K562 (cell line): Measurements from ENCODE around the gene UNC5B. TPM values are rescaled to one million over a fixed set of nuclear protein-coding genes. Genes with fewer than 3 reads are reported as not detected.

Experiments used
- polyA plus RNA-seq, 8 experiments: library from polyadenylated mRNA; depleted of rRNA in 4 of 8; stranded (reverse) in 5 of 8; unstranded in 3 of 8; fragments of >200 nt; fragmentation: Nextera tagmentation in 2 of 8; fragmentation: Illumina TruSeq in 1 of 8; extraction: Ambion mirVana in 2 of 8; extraction: Trizol in 1 of 8; gene quantifications; 2 replicates each; pipeline versions ENCODE4 v1.2.1 to v1.2.3, GENCODE V29; 2011 to 2014; ENCODE audit warnings: inconsistent platforms in 1 of 8, missing spikeins in 1 of 8
- total RNA-seq, 7 experiments: library from RNA; depleted of rRNA in 6 of 7; stranded (reverse); fragments of >200 nt in 6 of 7; fragmentation: Illumina TruSeq in 2 of 7; extraction: Trizol in 2 of 7; gene quantifications; 2 replicates each; pipeline versions ENCODE4 v1.2.1 to v1.2.3, GENCODE V29; 2011 to 2021; ENCODE audit warnings: low replicate concordance in 1 of 7

The UNC5B gene
- total and polyA plus RNA-seq, 9 of the 15 experiments (the other 6 are each of a cell fraction or from before 2014, with no cell fraction given) = 0.10 to 8.4 (median 2.1) TPM

Other genes starting within 250 kb of the UNC5B start
- 2.1 and 4.5 TPM in 2 replicates for gene SLC29A3, start 106.7 kb downstream of the UNC5B start, total RNA-seq (2014; rRNA removed)
- gene SLC29A3, start 106.7 kb downstream of the UNC5B start, total RNA-seq (2014; rRNA removed; fragmentation: Illumina TruSeq; extraction: Trizol) = 2.8 TPM in 2 replicates
- gene SLC29A3, start 106.7 kb downstream of the UNC5B start, total RNA-seq (2015; rRNA removed; fragmentation: Illumina TruSeq; extraction: Trizol) = 3.2 and 3.6 TPM in 2 replicates
- gene SLC29A3, start 106.7 kb downstream of the UNC5B start, total RNA-seq (2021) = 8.2 and 8.5 TPM in 2 replicates
- gene SLC29A3, start 106.7 kb downstream of the UNC5B start, polyA plus RNA-seq (2011; rRNA removed) = 4.1 and 7.1 TPM in 2 replicates
- gene SLC29A3, start 106.7 kb downstream of the UNC5B start, polyA plus RNA-seq (2014; fragmentation: Illumina TruSeq; extraction: Trizol) = 10.5 and 10.7 TPM in 2 replicates
- gene SLC29A3, start 106.7 kb downstream of the UNC5B start, polyA plus RNA-seq (2014; fragmentation: Nextera tagmentation; extraction: Ambion mirVana) = 10 to 100 TPM in 1 of 2 experiments, 1 to 10 TPM in 1; 6.3 to 10.3 TPM
- gene SLC29A3, start 106.7 kb downstream of the UNC5B start, polyA plus RNA-seq (2014; rRNA removed) = 4.5 and 4.6 TPM in 2 replicates
- 0.29 and 0.45 TPM in 2 replicates for gene CDH23, start 184.3 kb downstream of the UNC5B start, total RNA-seq (2014; rRNA removed)
- 0.41 and 0.47 TPM in 2 replicates for gene CDH23, start 184.3 kb downstream of the UNC5B start, total RNA-seq (2014; rRNA removed; fragmentation: Illumina TruSeq; extraction: Trizol)
- 0.18 and 0.34 TPM in 2 replicates for gene CDH23, start 184.3 kb downstream of the UNC5B start, total RNA-seq (2015; rRNA removed; fragmentation: Illumina TruSeq; extraction: Trizol)
- gene CDH23, start 184.3 kb downstream of the UNC5B start, total RNA-seq (2021) = 0.47 and 0.53 TPM in 2 replicates
- 0.15 and 0.71 TPM in 2 replicates for gene CDH23, start 184.3 kb downstream of the UNC5B start, polyA plus RNA-seq (2011; rRNA removed)
- 0.24 and 0.61 TPM in 2 replicates for gene CDH23, start 184.3 kb downstream of the UNC5B start, polyA plus RNA-seq (2014; fragmentation: Illumina TruSeq; extraction: Trizol)
- gene CDH23, start 184.3 kb downstream of the UNC5B start, polyA plus RNA-seq (2014; fragmentation: Nextera tagmentation; extraction: Ambion mirVana) = under 1 TPM; 0.34 to 0.36 TPM
- gene CDH23, start 184.3 kb downstream of the UNC5B start, polyA plus RNA-seq (2014; rRNA removed) = 0.43 and 1.2 TPM in 2 replicates